ENCODE results near the gene NANOGP8. TPM values are rescaled to one million over a fixed set of nuclear protein-coding genes. Genes with fewer than 3 reads are reported as not detected.

Gene NANOGP8
- total RNA-seq, 1 experiment from 2014 or later: not detected

GRCh38 chr15:35062738-35063099 is 22.4 kb downstream of the NANOGP8 start:
- no peak for TF ChIP-seq CTCF (IDR thresholded peaks at IDR 0.05; ENCODE audit: insufficient read depth in 1 of 2, low read depth in 1 of 2, low read length in 1 of 2, severe bottlenecking in 1 of 2, unreplicated experiment in 1 of 2)

GRCh38 chr15:35061825-35062737 is 23.0 kb downstream of the NANOGP8 start:
- H3K27me3 ChIP-seq (replicated peaks; ENCODE audit: control insufficient read depth, insufficient read depth, low read length): no peaks in the 10 kb centered on the region
- intact Hi-C loops (cut with micrococcal nuclease; ENCODE audit: unreplicated experiment): no loop called here
- no peak for TF ChIP-seq CTCF (IDR thresholded peaks at IDR 0.05; ENCODE audit: insufficient read depth in 1 of 2, low read depth in 1 of 2, low read length in 1 of 2, severe bottlenecking in 1 of 2, unreplicated experiment in 1 of 2)
- H3K36me3 ChIP-seq (ENCODE audit: control insufficient read depth, insufficient read depth, low read length): no peaks in the 10 kb centered on the region
- no peak overlapping the region for H3K4me3 Mint-ChIP-seq (ENCODE audit: unreplicated experiment)
- no peaks in the 10 kb centered on the region for H3K4me1 Mint-ChIP-seq (ENCODE audit: low read depth, unreplicated experiment)
- no peak overlapping the region for H3K27ac Mint-ChIP-seq (ENCODE audit: unreplicated experiment)
- no peak overlapping the region for H3K4me3 ChIP-seq (ENCODE audit: low read depth, low read length)
- POLR2A ChIA-PET: no interaction called here
- H3K9me3 ChIP-seq: no peaks in the 10 kb centered on the region
- no peaks in the 10 kb centered on the region for H3K36me3 Mint-ChIP-seq (ENCODE audit: insufficient read depth, unreplicated experiment)
- no peaks in the 10 kb centered on the region for H3K9me3 Mint-ChIP-seq (ENCODE audit: unreplicated experiment)
- CTCF ChIA-PET: no interaction called here
- BruUV-seq (replicated peaks): no TSS peak
- no peak for DNase-seq
- peaks cover 3% of the 10 kb centered on the region for H3K27me3 Mint-ChIP-seq (ENCODE audit: insufficient read depth, unreplicated experiment)
- no peaks in the 10 kb centered on the region for H3K4me1 ChIP-seq

More at GRCh38 chr15:35062738-35063099, 22.4 kb downstream of the NANOGP8 start:
- DNase-seq: no peak
- H3K4me3 Mint-ChIP-seq (ENCODE audit: unreplicated experiment): no peak overlapping the region
- intact Hi-C loops (cut with micrococcal nuclease; ENCODE audit: unreplicated experiment): no loop called here
- no peaks in the 10 kb centered on the region for H3K36me3 ChIP-seq (ENCODE audit: control insufficient read depth, insufficient read depth, low read length)
- H3K27me3 Mint-ChIP-seq (ENCODE audit: insufficient read depth, unreplicated experiment): peaks cover 3% of the 10 kb centered on the region
- H3K4me1 ChIP-seq: no peaks in the 10 kb centered on the region
- no peaks in the 10 kb centered on the region for H3K9me3 ChIP-seq
- H3K27me3 ChIP-seq (replicated peaks; ENCODE audit: control insufficient read depth, insufficient read depth, low read length): no peaks in the 10 kb centered on the region
- no peak overlapping the region for H3K27ac Mint-ChIP-seq (ENCODE audit: unreplicated experiment)
- H3K4me3 ChIP-seq (ENCODE audit: low read depth, low read length): no peak overlapping the region
- no peaks in the 10 kb centered on the region for H3K9me3 Mint-ChIP-seq (ENCODE audit: unreplicated experiment)
- ChIA-PET POLR2A (no interaction called here), CTCF (no interaction called here)
- H3K36me3 Mint-ChIP-seq (ENCODE audit: insufficient read depth, unreplicated experiment): no peaks in the 10 kb centered on the region
- no TSS peak for BruUV-seq (replicated peaks)
- H3K4me1 Mint-ChIP-seq (ENCODE audit: low read depth, unreplicated experiment): no peaks in the 10 kb centered on the region

- Mint-ChIP-seq H3K9me3 (ENCODE audit: unreplicated experiment) (no peaks in the 10 kb centered on the region), H3K27ac (ENCODE audit: unreplicated experiment) (no peak overlapping the region), H3K36me3 (ENCODE audit: insufficient read depth, unreplicated experiment) (no peaks in the 10 kb centered on the region), H3K4me1 (ENCODE audit: low read depth, unreplicated experiment) (no peaks in the 10 kb centered on the region), H3K27me3 (ENCODE audit: insufficient read depth, unreplicated experiment) (peaks cover 3% of the 10 kb centered on the region), H3K4me3 (ENCODE audit: unreplicated experiment) (no peak overlapping the region)
- POLR2A ChIA-PET: no interaction called here
- Histone ChIP-seq H3K4me1 (no peaks in the 10 kb centered on the region), H3K27me3 (replicated peaks; ENCODE audit: control insufficient read depth, insufficient read depth, low read length) (no peaks in the 10 kb centered on the region), H3K36me3 (ENCODE audit: control insufficient read depth, insufficient read depth, low read length) (no peaks in the 10 kb centered on the region), H3K9me3 (no peaks in the 10 kb centered on the region), H3K4me3 (ENCODE audit: low read depth, low read length) (no peak overlapping the region)
- CTCF ChIA-PET: no interaction called here
- intact Hi-C loops (cut with micrococcal nuclease; ENCODE audit: unreplicated experiment): no loop called here
- DNase-seq: no peak
- no peak for TF ChIP-seq CTCF (IDR thresholded peaks at IDR 0.05; ENCODE audit: insufficient read depth in 1 of 2, low read depth in 1 of 2, low read length in 1 of 2, severe bottlenecking in 1 of 2, unreplicated experiment in 1 of 2)
- BruUV-seq (replicated peaks): no TSS peak
Measured at GRCh38 chr15:35061161-35061824, 23.8 kb downstream of the NANOGP8 start.
